ENCODE data around the gene SLC9A9.

SLC9A9 gene

DNA sequence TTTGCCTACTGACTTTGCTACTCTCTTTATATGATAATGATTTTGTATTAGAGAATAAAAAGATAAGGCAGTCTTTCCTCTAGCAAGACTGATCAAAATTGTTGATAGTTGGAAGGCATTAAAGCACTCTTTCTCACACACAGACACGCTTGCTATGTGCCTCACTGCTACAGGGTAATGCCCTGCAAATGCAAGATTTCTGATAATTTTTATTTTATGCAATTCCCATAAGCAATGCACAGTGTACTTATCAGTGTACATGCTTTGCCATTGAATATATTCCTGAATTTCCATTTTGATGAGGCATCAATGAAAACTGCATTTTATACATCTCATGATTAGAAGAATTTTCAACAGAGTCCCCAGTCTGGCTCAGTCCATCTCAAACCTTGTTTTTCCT is 465.5 kb downstream of the SLC9A9 start:
- DNase-seq: no peak

- DNase-seq: no peak
Observed at GRCh38 chr3:143380449-143380848, 467.8 kb downstream of the SLC9A9 start.

GRCh38 chr3:143375698-143376097 is 472.6 kb downstream of the SLC9A9 start:
- DNase-seq: no peak

- DNase-seq: no peak
Observed at GRCh38 chr3:143367171-143367570, 481.1 kb downstream of the SLC9A9 start.

DNA sequence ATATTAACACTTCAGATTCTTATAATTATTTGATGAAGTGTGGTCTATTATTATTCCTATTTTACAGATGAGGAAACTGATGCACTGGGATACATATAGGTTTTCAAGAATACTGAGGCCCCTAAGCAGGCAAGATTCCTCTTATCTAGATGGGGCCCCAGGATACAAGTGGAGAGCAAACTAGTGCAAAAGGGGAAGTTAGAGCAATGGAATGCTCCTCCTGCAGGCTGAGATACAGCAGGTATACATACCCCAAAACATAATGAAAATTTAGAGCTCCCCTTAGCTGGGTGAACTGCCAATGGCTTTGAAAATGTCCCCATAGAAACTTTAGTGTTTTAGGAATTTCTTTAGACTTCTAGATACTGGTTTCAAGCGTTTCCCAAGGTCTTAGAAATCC is 481.6 kb downstream of the SLC9A9 start:
- DNase-seq: no peak

GRCh38 chr3:143363949-143364348 is 484.3 kb downstream of the SLC9A9 start:
- no peak for DNase-seq

DNA sequence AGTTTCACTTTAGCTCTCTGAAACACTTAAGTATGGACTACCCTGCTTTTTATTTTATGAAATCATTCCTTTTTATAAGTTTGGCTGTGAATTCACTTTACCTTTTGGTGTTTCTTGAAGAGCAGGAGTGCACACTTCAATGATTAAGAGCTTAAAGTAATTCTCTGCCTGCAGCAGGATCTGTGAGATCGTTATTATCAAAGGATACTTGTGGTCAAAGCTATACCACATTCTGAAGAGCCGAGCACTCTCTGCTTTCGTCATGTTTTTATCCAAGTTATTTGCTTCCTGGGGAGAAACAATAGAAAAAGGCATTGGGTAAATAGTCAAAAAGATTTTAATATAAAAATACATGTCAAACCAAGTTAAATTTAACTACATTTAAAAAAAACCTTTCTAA is 485.0 kb downstream of the SLC9A9 start:
- no peak for DNase-seq

DNA sequence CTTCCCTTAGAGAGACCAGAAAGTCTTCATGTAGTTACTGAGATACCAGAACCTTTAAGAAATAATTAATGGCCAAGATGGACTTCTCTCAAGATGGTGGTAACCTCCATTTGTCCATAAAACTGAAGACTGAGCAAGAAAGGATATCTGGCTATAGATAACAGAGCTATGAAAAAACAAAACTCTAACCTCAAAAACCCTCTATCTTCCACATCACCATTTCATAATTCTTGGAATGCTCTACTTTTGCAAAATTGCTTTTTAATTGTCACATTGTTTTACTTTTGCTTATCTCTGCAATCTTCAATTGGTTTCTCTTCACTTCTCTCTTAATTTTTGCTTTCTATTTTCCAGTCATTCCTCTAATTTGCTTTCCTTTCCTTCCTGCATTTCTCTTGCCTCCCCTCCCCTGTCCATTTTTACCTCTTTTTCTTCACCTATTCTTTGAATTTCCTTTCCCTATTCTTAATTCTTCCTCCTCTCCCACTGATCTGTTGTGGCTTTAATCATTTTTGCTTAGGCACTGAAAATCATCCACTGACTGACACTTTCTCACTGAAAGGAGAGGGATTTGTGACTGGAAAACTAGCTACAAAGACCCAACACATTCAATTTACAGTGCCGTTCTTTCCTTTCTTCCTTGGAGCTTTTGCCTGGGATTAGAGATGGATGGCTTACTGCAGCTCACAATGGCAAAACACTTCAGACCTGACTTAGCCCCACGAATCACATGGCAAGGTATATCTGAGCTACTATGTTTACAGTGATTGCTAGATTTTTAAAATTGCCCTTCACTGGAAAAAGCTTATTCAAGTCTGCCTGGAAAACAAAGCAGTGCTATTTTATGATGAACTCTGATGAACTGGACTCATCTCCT is 485.9 kb downstream of the SLC9A9 start:
- no peak for DNase-seq

DNA sequence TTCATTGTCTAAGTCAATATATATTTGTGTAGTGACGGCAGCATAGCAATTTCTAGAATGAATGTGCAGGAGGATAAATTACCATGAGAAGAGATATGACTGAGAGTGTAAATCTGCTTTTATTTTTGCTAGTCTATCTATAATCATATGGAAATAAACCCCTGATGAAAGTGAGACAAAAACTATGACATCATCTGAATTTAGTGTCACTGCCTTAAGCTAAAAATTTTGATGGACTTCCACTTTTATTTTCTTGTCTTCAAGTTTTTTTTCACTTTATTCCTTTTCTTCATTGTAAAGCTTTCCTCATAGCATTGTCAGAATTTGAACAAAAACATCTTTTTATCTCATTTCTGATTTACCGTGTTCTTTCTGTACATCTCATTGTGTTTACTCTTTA is 486.7 kb downstream of the SLC9A9 start:
- no peak for DNase-seq

DNA sequence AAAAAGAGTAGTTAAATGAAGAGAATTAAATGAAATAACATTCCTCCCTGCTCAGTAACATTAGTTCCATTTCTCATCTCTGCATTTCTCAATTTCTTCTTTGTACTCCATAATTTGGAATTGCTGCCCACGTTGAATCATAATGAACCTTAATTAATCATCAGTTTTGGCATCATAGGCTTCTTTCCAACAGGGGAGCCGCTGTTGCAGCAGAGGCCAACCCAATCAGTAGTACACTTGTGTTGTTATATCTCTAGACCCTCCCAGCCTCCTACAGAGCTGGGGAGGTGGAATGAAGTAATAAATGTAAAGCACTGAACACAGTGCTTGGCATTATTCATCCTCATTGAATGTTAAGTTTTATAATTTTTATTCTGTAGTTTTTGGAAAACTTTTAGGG is 488.0 kb downstream of the SLC9A9 start:
- DNase-seq: no peak

GRCh38 chr3:143358793-143359491 is 489.3 kb downstream of the SLC9A9 start:
- no peak for DNase-seq

- no peak for DNase-seq
Observed at GRCh38 chr3:143358155-143358792, 490.0 kb downstream of the SLC9A9 start.

DNA sequence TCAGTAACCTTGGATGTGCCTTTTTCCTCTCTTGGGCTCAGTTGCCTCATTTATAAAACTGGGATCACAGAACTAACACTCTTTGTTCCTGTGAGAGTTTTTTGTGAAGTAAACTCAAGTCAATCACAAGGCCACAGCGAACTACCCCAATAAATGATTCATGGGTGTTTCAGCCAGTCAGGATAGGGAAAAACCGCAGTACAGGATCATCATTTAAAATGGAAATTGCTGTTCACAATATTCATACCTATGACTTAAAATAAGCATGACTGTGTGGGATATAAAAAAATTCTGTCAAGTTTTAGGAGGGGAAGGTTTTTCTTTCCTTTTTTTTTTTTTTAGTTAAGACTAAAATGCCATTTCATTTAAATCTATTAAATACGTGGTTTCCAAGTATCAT is 490.6 kb downstream of the SLC9A9 start:
- DNase-seq: no peak

GRCh38 chr3:143356839-143357238 is 491.4 kb downstream of the SLC9A9 start:
- no peak for DNase-seq

DNA sequence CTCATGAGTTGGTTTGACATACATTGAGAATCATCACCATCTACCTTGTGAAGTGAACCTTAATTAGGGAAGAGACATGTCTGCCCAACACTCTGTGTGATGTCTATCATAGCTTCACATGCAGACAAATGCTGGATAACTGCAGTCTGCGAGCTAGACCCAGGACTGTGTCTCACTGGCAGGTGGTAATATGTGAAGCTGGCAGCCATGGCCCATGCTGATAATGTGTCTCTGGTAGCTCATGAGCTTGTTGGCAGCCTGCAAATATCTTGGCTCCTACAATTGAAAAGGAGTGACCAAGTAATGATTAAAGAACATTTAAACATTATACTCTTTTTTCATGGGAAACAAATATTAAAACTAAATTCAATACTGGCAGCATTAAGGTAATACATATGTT is 493.9 kb downstream of the SLC9A9 start:
- DNase-seq: no peak

DNA sequence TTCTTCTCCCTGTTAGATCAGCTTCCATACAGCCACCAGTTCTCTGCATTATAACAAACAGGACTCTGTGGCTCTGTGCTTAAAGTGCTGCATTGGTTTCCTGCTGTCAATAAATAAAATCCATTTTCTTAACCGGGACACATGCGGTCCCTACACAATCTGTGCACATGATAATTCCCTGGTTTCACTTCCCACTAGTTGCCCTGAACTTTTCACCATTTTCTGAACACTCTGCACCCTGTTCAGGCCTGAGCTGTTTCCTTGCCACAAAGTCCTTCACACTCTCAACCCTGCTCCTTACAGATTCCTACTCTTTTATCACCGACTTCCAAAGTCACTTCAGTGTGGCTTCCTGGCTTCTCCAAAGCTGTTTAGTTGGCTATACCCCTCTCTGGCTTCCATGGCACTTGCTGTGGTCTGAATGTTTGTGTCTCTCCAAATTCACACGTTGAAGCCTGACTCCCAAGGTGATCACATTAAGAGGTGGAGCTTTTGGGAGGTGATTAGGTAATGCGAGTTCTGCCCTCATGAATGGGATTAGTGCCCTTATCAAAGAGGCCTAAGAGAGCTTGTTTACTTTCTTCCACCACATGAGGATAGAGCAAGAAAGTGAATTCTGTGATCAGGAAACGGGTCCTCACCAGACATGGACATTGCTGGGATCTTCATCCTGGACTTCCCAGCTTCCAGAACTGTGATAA is 495.3 kb downstream of the SLC9A9 start:
- no peak for DNase-seq

- no peak for DNase-seq
Observed at GRCh38 chr3:143351895-143352608, 496.2 kb downstream of the SLC9A9 start.

GRCh38 chr3:143351354-143351753 is 496.9 kb downstream of the SLC9A9 start:
- no peak for DNase-seq

DNA sequence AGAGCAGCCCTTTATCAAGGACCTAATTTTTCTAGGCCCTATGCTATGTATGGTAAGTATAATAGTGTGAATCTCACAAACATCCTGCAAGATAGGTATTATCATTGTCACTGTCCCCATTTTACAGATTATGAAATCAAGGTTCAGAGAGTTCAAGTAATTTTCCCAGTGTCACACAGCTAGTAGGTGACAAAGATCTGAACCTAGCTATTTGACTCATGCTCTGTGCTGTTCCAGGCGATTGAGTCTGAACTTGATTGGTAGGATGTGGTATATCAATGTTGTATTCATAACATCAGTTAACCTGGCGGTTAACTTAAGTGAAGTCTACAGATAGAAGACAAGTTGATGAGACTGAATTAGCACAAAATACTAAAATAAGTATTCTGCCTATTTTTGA is 498.8 kb downstream of the SLC9A9 start:
- DNase-seq: no peak

- no peak for DNase-seq
Observed at GRCh38 chr3:143348486-143349327, 499.6 kb downstream of the SLC9A9 start.

GRCh38 chr3:143344516-143345165 is 503.6 kb downstream of the SLC9A9 start:
- no peak for DNase-seq

All from 8988T (cell line).